Duodenal mucosa (tissue), 2 donors: ENCODE data around the gene FBXW8.

Experiments
- H3K27ac ChIP-seq: one replicate; pipeline ENCODE4 v1.7.0; 2013; ENCODE audit warnings: low read depth, low read length
- H3K27me3 ChIP-seq, 2 donors: one replicate each; pipeline ENCODE4 v1.7.0; 2013; ENCODE audit warnings: low read length in 2 of 2, control low read depth in 1 of 2; ENCODE audit not compliant: insufficient read depth in 2 of 2, control insufficient read depth in 1 of 2
- H3K36me3 ChIP-seq, 2 donors: one replicate each; pipeline ENCODE4 v1.7.0; 2013; ENCODE audit warnings: low read length in 2 of 2, control low read depth in 1 of 2; ENCODE audit not compliant: insufficient read depth in 2 of 2, control insufficient read depth in 1 of 2
- H3K4me1 ChIP-seq, 2 donors: one replicate each; pipeline ENCODE4 v1.7.0; 2013; ENCODE audit warnings: low read length in 2 of 2, control low read depth in 1 of 2; ENCODE audit not compliant: insufficient read depth in 2 of 2, control insufficient read depth in 1 of 2
- H3K4me3 ChIP-seq, 2 donors: one replicate each; pipeline ENCODE4 v1.7.0; 2013; ENCODE audit warnings: low read length in 2 of 2, low read depth in 1 of 2
- H3K9ac ChIP-seq, 2 donors: one replicate each; pipeline ENCODE4 v1.7.0; 2013; ENCODE audit warnings: low read length in 2 of 2, low read depth in 1 of 2
- H3K9me3 ChIP-seq, 2 donors: one replicate each; pipeline ENCODE4 v1.7.0; 2013; ENCODE audit warnings: low read length in 2 of 2, control low read depth in 1 of 2; ENCODE audit not compliant: control insufficient read depth in 1 of 2

The FBXW8 gene

DNA sequence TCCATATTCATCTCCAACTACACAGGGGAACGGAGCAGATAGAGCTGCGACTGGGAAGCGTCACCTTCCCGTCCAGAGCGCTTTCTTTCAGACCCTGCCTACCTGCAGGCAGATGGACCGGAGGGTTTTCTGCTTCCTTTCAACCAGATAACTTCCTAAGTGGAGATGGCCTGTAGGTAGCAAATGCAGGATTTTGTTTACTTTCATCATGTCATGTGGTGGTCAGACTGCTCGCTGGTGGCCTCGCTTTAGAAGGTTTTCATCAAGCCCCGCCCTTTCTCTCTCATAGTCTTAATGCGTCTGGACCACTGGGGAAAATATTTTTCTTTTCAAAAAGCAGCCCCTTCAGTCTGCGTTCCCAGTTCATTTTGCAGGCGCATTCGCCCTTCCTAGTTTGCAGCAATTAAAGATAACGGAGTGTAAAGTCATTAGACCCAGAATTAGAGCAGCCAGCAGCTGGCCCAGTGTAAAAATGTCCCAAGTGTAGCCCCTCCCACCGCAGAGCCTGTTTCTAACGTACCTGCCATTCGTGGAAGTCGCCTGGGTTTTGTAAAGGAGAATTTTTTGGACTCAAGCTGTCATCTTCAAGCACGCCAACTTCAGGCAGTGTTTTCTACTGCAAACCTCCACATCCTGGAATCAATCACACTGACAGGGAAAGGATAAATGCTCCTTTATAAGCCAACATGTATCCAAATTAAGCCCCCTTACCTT lies 119.6 kb downstream of the FBXW8 start:
- Histone ChIP-seq H3K4me1 (peaks cover 0 to 4% of the 10 kb centered on the region in 2 donors), H3K4me3 (no peak overlapping the region), H3K9ac (no peak overlapping the region), H3K36me3 (peaks cover 16 to 40% of the 10 kb centered on the region in 2 donors), H3K27ac (no peak overlapping the region), H3K27me3 (peaks cover 12 to 27% of the 10 kb centered on the region in 2 donors), H3K9me3 (no peaks in the 10 kb centered on the region)

DNA sequence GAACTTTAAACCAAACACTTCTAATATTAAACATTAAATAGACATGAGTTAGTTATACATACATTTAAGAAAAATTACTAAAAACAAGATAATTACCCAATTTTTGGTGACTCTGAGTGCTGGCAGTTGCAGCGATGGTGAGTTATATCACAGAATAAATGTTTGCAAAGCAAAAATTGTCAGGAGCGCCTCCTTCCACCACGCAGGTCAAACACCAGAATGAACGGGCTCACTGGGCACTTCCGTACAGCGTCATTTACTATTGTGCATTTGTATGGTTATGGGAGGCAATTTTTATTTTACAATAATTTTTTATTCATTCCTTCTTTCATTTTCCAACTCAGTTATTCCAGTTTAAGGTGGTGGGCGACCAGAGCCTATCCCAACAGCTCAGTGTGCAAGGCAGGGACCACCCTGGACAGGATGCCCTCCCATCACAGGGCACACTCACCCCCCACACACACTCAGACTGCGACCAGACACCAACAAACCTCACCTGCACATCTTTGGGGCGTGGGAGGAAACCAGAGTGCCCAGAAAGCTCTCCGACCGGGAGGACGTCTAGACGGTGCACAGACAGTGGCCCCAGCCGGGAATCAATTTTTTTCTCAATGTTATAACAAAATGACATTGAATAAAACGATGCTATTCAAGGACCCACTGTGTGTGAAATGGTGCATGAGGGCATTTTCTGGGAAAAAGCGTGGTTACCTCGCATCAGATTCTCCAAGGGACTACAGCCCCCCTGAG lies 121.3 kb downstream of the FBXW8 start:
- H3K27me3 ChIP-seq = peaks cover 12 to 32% of the 10 kb centered on the region in 2 donors
- H3K9me3 ChIP-seq = no peaks in the 10 kb centered on the region
- peaks cover 15 to 28% of the 10 kb centered on the region in 2 donors for H3K36me3 ChIP-seq
- no peak overlapping the region for H3K9ac ChIP-seq
- no peaks in the 10 kb centered on the region for H3K4me1 ChIP-seq
- no peak overlapping the region for H3K4me3 ChIP-seq
- no peak overlapping the region for H3K27ac ChIP-seq

- no peaks in the 10 kb centered on the region for H3K4me1 ChIP-seq
- no peaks in the 10 kb centered on the region for H3K9me3 ChIP-seq
- H3K27ac ChIP-seq = no peak overlapping the region
- no peak overlapping the region for H3K9ac ChIP-seq
- peaks cover 12 to 32% of the 10 kb centered on the region in 2 donors for H3K27me3 ChIP-seq
- peaks cover 11 to 20% of the 10 kb centered on the region in 2 donors for H3K36me3 ChIP-seq
- H3K4me3 ChIP-seq = no peak overlapping the region
Observed at GRCh38 chr12:117032593-117033381, 122.0 kb downstream of the FBXW8 start.

DNA sequence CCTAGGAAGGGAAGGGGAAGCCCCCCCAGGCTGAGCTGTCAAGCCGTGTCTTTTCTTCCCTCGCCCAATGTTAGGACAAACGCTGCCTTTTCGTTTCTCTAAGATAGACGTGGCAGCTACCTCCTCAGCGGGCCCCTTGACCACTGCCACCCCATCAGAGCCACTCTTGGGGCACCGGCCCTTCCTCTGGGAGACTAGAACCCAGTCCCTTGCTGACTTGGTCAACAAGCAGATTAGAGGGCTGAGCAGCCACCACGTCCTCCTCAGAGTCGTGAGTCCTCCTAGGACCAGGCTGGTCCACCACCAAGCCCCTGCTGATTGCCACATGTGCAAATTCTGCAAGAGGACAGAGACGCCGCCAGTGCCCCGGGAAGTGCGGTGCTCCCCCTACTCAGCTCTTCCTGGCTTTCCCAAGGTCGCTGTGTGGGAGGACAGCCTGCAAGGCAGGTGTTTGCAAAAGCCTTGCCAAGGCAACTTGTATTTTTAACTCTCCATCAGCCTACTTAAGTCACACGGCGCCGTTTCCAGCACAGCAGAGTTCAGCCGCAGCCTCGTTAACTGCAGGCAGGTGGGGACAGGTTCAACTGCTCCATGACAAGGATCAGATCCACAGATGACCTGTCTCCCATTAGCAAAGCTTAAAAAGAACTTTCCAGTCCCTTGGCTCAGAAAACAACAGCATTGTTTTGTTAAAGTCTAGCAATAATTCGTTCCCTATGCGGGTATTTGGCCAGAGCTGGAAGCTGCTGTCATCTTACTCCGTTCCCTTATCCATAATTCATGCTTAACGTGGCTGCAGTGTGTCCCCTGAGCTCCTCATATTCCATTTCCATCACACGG lies 122.9 kb downstream of the FBXW8 start:
- Histone ChIP-seq H3K9me3 (no peaks in the 10 kb centered on the region), H3K36me3 (peaks cover 7 to 12% of the 10 kb centered on the region in 2 donors), H3K4me3 (no peak overlapping the region), H3K9ac (no peak overlapping the region), H3K27me3 (peaks cover 12 to 32% of the 10 kb centered on the region in 2 donors), H3K4me1 (no peaks in the 10 kb centered on the region), H3K27ac (no peak overlapping the region)

DNA sequence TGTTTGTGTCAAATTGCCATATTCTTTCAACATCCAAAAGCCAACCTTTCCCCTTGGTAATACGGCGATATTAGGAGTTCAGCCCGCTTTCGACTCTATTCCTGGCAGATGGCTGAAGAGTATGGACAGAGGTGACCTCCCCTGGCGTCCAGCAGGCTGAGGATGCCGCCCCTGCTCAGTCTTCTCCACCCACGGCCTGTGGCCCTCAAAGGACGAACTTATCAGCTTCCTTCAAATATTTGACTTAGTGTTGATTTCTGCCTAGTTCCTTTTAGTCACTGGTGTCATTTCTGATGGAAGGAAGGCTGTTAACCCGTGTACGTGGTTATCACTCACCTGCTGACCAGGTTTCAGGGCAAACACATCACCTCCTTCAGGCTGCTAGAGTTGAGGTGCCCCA lies 123.5 kb downstream of the FBXW8 start:
- H3K4me1 ChIP-seq = no peaks in the 10 kb centered on the region
- H3K9ac ChIP-seq = no peak overlapping the region
- no peak overlapping the region for H3K4me3 ChIP-seq
- no peak overlapping the region for H3K27ac ChIP-seq
- H3K36me3 ChIP-seq = peaks cover 7% of the 10 kb centered on the region in 2 donors
- no peaks in the 10 kb centered on the region for H3K9me3 ChIP-seq
- H3K27me3 ChIP-seq = peaks cover 12 to 32% of the 10 kb centered on the region in 2 donors

DNA sequence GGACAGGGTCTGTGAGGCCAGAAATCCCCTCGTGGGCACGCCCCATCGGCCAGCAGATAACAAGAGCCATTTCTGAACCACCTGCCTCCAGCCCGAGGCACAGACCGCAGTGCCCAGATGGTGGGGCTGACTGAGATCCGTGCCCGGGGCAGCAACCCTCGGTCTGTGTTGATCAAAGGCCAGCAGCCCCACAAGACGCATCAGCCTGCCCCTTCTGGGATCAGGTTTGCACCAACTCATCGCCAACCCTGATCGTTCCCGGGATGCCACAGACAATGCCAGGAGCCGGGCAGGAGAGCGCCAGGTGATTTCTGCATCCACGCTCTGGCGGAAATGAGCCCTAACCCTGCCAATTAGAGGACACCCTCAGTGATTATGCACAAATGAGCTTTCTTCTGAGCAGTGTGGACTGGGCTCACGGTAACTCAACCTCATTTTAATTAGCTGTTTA lies 124.0 kb downstream of the FBXW8 start:
- Histone ChIP-seq H3K36me3 (peaks cover 5 to 6% of the 10 kb centered on the region in 2 donors), H3K9me3 (no peaks in the 10 kb centered on the region), H3K9ac (no peak overlapping the region), H3K4me1 (no peaks in the 10 kb centered on the region), H3K4me3 (no peak overlapping the region), H3K27ac (no peak overlapping the region), H3K27me3 (peaks cover 12 to 32% of the 10 kb centered on the region in 2 donors)

DNA sequence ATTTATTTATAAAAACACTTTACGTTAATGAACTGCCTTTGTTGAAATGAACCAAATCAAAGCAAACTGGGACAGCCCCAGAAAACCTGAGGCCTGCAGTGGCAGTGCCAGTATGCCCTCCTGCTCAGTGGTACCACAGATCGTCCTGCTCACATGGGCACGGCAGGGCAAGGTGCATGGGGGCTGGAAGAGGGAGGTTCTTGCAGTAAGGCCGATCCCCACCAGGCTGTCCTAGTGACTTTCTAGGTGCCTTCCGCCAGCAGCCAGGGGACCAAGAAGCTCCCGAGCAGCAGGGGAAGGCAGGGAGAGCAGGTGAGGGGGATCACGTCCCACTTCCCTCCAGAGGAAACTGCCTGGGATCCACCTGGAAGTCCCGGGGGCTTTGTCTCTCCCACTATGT lies 124.5 kb downstream of the FBXW8 start:
- Histone ChIP-seq H3K27ac (no peak overlapping the region), H3K9ac (no peak overlapping the region), H3K4me3 (no peak overlapping the region), H3K9me3 (no peaks in the 10 kb centered on the region), H3K36me3 (peaks cover 0 to under 1% of the 10 kb centered on the region in 2 donors), H3K4me1 (no peaks in the 10 kb centered on the region), H3K27me3 (peaks cover 12 to 32% of the 10 kb centered on the region in 2 donors)

GRCh38 chr12:117036046-117036445 lies 125.3 kb downstream of the FBXW8 start:
- Histone ChIP-seq H3K27me3 (peaks cover 12 to 32% of the 10 kb centered on the region in 2 donors), H3K9ac (no peak overlapping the region), H3K27ac (no peak overlapping the region), H3K4me1 (no peaks in the 10 kb centered on the region), H3K4me3 (no peak overlapping the region), H3K36me3 (no peaks in the 10 kb centered on the region), H3K9me3 (no peaks in the 10 kb centered on the region)

DNA sequence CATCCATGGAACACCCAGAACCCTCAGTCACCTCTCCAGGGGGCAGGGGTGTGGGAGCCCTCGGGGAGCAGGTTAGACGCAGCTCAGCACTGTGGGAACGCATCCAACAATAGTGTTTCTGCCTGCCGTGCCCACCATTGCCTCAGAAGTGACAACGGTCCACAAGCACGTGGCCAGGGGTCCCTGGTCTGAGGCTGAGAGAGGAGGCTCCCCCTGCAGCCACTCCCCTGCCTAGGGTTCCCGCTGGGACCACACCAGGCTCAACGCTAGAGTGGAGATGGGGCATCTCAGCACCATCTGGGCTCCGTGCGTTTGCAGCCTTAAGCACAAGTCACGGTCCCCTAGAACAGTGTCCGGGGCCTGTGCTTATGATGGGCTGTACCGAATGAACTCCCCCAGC lies 125.8 kb downstream of the FBXW8 start:
- H3K27ac ChIP-seq = no peak overlapping the region

More for the DNA sequence above, 125.8 kb downstream of the FBXW8 start:
- Histone ChIP-seq H3K9me3 (no peaks in the 10 kb centered on the region), H3K9ac (no peak overlapping the region), H3K36me3 (no peaks in the 10 kb centered on the region), H3K4me3 (no peak overlapping the region), H3K27me3 (peaks cover 12 to 32% of the 10 kb centered on the region in 2 donors), H3K4me1 (no peaks in the 10 kb centered on the region)
